HEK293 (cell line): Measurements from ENCODE around the gene GPX4.

ENCODE experiments used
- BCL6B ChIP-seq: fragments of 450-650 bp; formaldehyde crosslinking; IDR thresholded peaks from 2 replicates; pipeline ENCODE4 v1.5.1; 2017; ENCODE audit warnings: missing biosample characterization, missing genetic modification characterization
- GFI1B ChIP-seq: fragments of 450-650 bp; formaldehyde crosslinking; IDR thresholded peaks from 2 replicates; pipeline ENCODE4 v1.5.1; 2016; ENCODE audit warnings: missing biosample characterization, missing genetic modification characterization
- GLI2 ChIP-seq: fragments of 450-650 bp; formaldehyde crosslinking; IDR thresholded peaks from 2 replicates; pipeline ENCODE4; 2017; ENCODE audit warnings: missing biosample characterization, missing genetic modification characterization, low read depth, borderline replicate concordance
- HOXA7 ChIP-seq: sonication (generic); formaldehyde crosslinking; IDR thresholded peaks from 2 replicates; pipeline ENCODE4 v1.8.1; 2022; ENCODE audit warnings: missing genetic modification reagents, borderline replicate concordance
- KLF16 ChIP-seq: fragments of 450-650 bp; formaldehyde crosslinking; IDR thresholded peaks from 2 replicates; pipeline ENCODE4 v1.5.1; 2017; ENCODE audit warnings: missing biosample characterization, missing genetic modification characterization
- KLF9 ChIP-seq: fragments of 450-650 bp; formaldehyde crosslinking; IDR thresholded peaks from 2 replicates; pipeline ENCODE4 v1.5.1; 2016; ENCODE audit warnings: missing biosample characterization, missing genetic modification characterization, low read depth
- MEIS1 ChIP-seq: sonication (generic); formaldehyde crosslinking; IDR thresholded peaks from 2 replicates; pipeline ENCODE4 v1.8.1; 2022; ENCODE audit warnings: missing genetic modification reagents, mild to moderate bottlenecking, borderline replicate concordance
- OSR2 ChIP-seq: fragments of 450-650 bp; formaldehyde crosslinking; IDR thresholded peaks from 2 replicates; pipeline ENCODE4 v1.5.1; 2016; ENCODE audit warnings: missing biosample characterization, missing genetic modification characterization
- SP7 ChIP-seq: fragments of 450-650 bp; formaldehyde crosslinking; IDR thresholded peaks from 2 replicates; pipeline ENCODE4 v1.5.1; 2016; ENCODE audit warnings: missing biosample characterization, missing genetic modification characterization
- YY1 ChIP-seq: fragments of 450-650 bp; formaldehyde crosslinking; IDR thresholded peaks from 2 replicates; pipeline ENCODE4 v1.5.1; 2018; ENCODE audit warnings: missing biosample characterization, missing genetic modification characterization
- ZBTB17 ChIP-seq: fragments of 450-650 bp; formaldehyde crosslinking; IDR thresholded peaks from 2 replicates; pipeline ENCODE4 v1.5.1; 2016; ENCODE audit warnings: missing biosample characterization, missing genetic modification characterization
- ZBTB20 ChIP-seq: fragments of 450-650 bp; formaldehyde crosslinking; IDR thresholded peaks from 2 replicates; pipeline ENCODE4 v1.5.1; 2016; ENCODE audit warnings: missing biosample characterization, missing genetic modification characterization
- ZNF239 ChIP-seq: fragments of 450-650 bp; formaldehyde crosslinking; IDR thresholded peaks from 2 replicates; pipeline ENCODE4 v1.5.1; 2016; ENCODE audit warnings: missing biosample characterization, missing genetic modification characterization
- ZNF24 ChIP-seq: fragments of 450-650 bp; formaldehyde crosslinking; IDR thresholded peaks from 2 replicates; pipeline ENCODE4 v1.5.1; 2016; ENCODE audit warnings: missing biosample characterization, missing genetic modification characterization
- ZNF248 ChIP-seq: fragments of 450-650 bp; formaldehyde crosslinking; IDR thresholded peaks from 2 replicates; pipeline ENCODE4 v1.5.1; 2017; ENCODE audit warnings: missing biosample characterization, missing genetic modification characterization
- ZNF394 ChIP-seq: fragments of 450-650 bp; formaldehyde crosslinking; IDR thresholded peaks from 2 replicates; pipeline ENCODE4 v1.5.1; 2016; ENCODE audit warnings: missing biosample characterization, missing genetic modification characterization, mild to moderate bottlenecking, moderate library complexity, borderline replicate concordance
- ZNF426 ChIP-seq: fragments of 450-650 bp; formaldehyde crosslinking; IDR thresholded peaks from 2 replicates; pipeline ENCODE4 v1.5.1; 2017; ENCODE audit warnings: missing biosample characterization, missing genetic modification characterization, mild to moderate bottlenecking, inconsistent platforms, moderate library complexity
- ZNF560 ChIP-seq: fragments of 450-650 bp; formaldehyde crosslinking; IDR thresholded peaks from 2 replicates; pipeline ENCODE4 v1.5.1; 2017; ENCODE audit warnings: missing biosample characterization, missing genetic modification characterization, borderline replicate concordance
- ZNF610 ChIP-seq: fragments of 450-650 bp; formaldehyde crosslinking; IDR thresholded peaks from 2 replicates; pipeline ENCODE4 v1.5.1; 2016; ENCODE audit warnings: missing biosample characterization, missing genetic modification characterization, borderline replicate concordance
- ZNF624 ChIP-seq: fragments of 450-650 bp; formaldehyde crosslinking; IDR thresholded peaks from 2 replicates; pipeline ENCODE4 v1.5.1; 2017; ENCODE audit warnings: missing biosample characterization, missing genetic modification characterization
- ZNF658 ChIP-seq: fragments of 450-650 bp; formaldehyde crosslinking; IDR thresholded peaks from 2 replicates; pipeline ENCODE4; 2016; ENCODE audit warnings: missing biosample characterization, missing genetic modification characterization
- ZNF701 ChIP-seq: fragments of 450-650 bp; formaldehyde crosslinking; IDR thresholded peaks from 2 replicates; pipeline ENCODE4 v1.5.1; 2016; ENCODE audit warnings: missing biosample characterization, missing genetic modification characterization
- ZNF791 ChIP-seq: fragments of 450-650 bp; formaldehyde crosslinking; IDR thresholded peaks from 2 replicates; pipeline ENCODE4 v1.5.1; 2016; ENCODE audit warnings: missing biosample characterization, missing genetic modification characterization
- ZNF843 ChIP-seq: fragments of 450-650 bp; formaldehyde crosslinking; IDR thresholded peaks from 2 replicates; pipeline ENCODE4 v1.5.1; 2016; ENCODE audit warnings: missing biosample characterization, missing genetic modification characterization
- ZXDB ChIP-seq: fragments of 450-650 bp; formaldehyde crosslinking; IDR thresholded peaks from 2 replicates; pipeline ENCODE4 v1.5.1; 2016; ENCODE audit warnings: missing biosample characterization, missing genetic modification characterization
- TF ChIP-seq, protein P1 (sequence below): fragments of 450-650 bp; formaldehyde crosslinking; IDR thresholded peaks from 2 replicates; pipeline ENCODE4 v1.5.1; 2016; ENCODE audit warnings: missing biosample characterization, missing genetic modification characterization, borderline replicate concordance
- TF ChIP-seq, protein P2 (sequence below): fragments of 450-650 bp; formaldehyde crosslinking; IDR thresholded peaks from 2 replicates; pipeline ENCODE4 v1.5.1; 2017; ENCODE audit warnings: missing biosample characterization, mild to moderate bottlenecking, missing genetic modification characterization, moderate library complexity
- TF ChIP-seq, protein P3 (sequence below): fragments of 450-650 bp; formaldehyde crosslinking; IDR thresholded peaks from 2 replicates; pipeline ENCODE4 v1.5.1; 2016; ENCODE audit warnings: missing biosample characterization, missing genetic modification characterization
- TF ChIP-seq, protein P4 (sequence below): fragments of 450-650 bp; formaldehyde crosslinking; IDR thresholded peaks from 2 replicates; pipeline ENCODE4 v1.5.1; 2016; ENCODE audit warnings: missing biosample characterization, missing genetic modification characterization

Gene GPX4

GRCh38 chr19:1082165-1082927 lies 21.4 kb upstream of the GPX4 start (continued):
- TF ChIP-seq ZNF426 (tag by site-specific recombination) = no peak
- TF ChIP-seq, protein P1, sequence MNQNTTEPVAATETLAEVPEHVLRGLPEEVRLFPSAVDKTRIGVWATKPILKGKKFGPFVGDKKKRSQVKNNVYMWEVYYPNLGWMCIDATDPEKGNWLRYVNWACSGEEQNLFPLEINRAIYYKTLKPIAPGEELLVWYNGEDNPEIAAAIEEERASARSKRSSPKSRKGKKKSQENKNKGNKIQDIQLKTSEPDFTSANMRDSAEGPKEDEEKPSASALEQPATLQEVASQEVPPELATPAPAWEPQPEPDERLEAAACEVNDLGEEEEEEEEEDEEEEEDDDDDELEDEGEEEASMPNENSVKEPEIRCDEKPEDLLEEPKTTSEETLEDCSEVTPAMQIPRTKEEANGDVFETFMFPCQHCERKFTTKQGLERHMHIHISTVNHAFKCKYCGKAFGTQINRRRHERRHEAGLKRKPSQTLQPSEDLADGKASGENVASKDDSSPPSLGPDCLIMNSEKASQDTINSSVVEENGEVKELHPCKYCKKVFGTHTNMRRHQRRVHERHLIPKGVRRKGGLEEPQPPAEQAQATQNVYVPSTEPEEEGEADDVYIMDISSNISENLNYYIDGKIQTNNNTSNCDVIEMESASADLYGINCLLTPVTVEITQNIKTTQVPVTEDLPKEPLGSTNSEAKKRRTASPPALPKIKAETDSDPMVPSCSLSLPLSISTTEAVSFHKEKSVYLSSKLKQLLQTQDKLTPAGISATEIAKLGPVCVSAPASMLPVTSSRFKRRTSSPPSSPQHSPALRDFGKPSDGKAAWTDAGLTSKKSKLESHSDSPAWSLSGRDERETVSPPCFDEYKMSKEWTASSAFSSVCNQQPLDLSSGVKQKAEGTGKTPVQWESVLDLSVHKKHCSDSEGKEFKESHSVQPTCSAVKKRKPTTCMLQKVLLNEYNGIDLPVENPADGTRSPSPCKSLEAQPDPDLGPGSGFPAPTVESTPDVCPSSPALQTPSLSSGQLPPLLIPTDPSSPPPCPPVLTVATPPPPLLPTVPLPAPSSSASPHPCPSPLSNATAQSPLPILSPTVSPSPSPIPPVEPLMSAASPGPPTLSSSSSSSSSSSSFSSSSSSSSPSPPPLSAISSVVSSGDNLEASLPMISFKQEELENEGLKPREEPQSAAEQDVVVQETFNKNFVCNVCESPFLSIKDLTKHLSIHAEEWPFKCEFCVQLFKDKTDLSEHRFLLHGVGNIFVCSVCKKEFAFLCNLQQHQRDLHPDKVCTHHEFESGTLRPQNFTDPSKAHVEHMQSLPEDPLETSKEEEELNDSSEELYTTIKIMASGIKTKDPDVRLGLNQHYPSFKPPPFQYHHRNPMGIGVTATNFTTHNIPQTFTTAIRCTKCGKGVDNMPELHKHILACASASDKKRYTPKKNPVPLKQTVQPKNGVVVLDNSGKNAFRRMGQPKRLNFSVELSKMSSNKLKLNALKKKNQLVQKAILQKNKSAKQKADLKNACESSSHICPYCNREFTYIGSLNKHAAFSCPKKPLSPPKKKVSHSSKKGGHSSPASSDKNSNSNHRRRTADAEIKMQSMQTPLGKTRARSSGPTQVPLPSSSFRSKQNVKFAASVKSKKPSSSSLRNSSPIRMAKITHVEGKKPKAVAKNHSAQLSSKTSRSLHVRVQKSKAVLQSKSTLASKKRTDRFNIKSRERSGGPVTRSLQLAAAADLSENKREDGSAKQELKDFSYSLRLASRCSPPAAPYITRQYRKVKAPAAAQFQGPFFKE (tag by site-specific recombination) = no peak
- TF ChIP-seq YY1 (tag by site-specific recombination) = no peak
- no peak for TF ChIP-seq ZBTB20 (tag by site-specific recombination)
- TF ChIP-seq, protein P2, sequence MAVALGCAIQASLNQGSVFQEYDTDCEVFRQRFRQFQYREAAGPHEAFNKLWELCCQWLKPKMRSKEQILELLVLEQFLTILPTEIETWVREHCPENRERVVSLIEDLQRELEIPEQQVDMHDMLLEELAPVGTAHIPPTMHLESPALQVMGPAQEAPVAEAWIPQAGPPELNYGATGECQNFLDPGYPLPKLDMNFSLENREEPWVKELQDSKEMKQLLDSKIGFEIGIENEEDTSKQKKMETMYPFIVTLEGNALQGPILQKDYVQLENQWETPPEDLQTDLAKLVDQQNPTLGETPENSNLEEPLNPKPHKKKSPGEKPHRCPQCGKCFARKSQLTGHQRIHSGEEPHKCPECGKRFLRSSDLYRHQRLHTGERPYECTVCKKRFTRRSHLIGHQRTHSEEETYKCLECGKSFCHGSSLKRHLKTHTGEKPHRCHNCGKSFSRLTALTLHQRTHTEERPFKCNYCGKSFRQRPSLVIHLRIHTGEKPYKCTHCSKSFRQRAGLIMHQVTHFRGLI (tag by site-specific recombination) = no peak
- no peak for TF ChIP-seq ZNF560 (tag by site-specific recombination)
- TF ChIP-seq ZXDB (tag by site-specific recombination) = no peak
- no peak for TF ChIP-seq ZNF248 (tag by site-specific recombination)
- no peak for TF ChIP-seq BCL6B (tag by site-specific recombination)
- TF ChIP-seq ZNF791 (tag by site-specific recombination) = no peak
- TF ChIP-seq KLF16 (tag by site-specific recombination) = peak; percentile 86
- TF ChIP-seq ZNF624 (tag by site-specific recombination) = no peak
- TF ChIP-seq ZNF658 (tag by site-specific recombination) = no peak
- TF ChIP-seq MEIS1 (CRISPR knock-in tag) = no peak
- TF ChIP-seq HOXA7 (CRISPR knock-in tag) = no peak
- no peak for TF ChIP-seq ZNF701 (tag by site-specific recombination)
- TF ChIP-seq KLF9 (tag by site-specific recombination) = peak; percentile 99
- no peak for TF ChIP-seq ZNF239 (tag by site-specific recombination)
- TF ChIP-seq OSR2 (tag by site-specific recombination) = no peak
- TF ChIP-seq ZNF394 (tag by site-specific recombination) = no peak
- peak; percentile 50; the same call in 1 of the 2 replicates for TF ChIP-seq SP7 (tag by site-specific recombination)
- TF ChIP-seq ZBTB17 = no peak
- TF ChIP-seq GFI1B (tag by site-specific recombination) = no peak
- TF ChIP-seq, protein P3, sequence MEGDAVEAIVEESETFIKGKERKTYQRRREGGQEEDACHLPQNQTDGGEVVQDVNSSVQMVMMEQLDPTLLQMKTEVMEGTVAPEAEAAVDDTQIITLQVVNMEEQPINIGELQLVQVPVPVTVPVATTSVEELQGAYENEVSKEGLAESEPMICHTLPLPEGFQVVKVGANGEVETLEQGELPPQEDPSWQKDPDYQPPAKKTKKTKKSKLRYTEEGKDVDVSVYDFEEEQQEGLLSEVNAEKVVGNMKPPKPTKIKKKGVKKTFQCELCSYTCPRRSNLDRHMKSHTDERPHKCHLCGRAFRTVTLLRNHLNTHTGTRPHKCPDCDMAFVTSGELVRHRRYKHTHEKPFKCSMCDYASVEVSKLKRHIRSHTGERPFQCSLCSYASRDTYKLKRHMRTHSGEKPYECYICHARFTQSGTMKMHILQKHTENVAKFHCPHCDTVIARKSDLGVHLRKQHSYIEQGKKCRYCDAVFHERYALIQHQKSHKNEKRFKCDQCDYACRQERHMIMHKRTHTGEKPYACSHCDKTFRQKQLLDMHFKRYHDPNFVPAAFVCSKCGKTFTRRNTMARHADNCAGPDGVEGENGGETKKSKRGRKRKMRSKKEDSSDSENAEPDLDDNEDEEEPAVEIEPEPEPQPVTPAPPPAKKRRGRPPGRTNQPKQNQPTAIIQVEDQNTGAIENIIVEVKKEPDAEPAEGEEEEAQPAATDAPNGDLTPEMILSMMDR = no peak
- no peak for TF ChIP-seq ZNF24 (tag by site-specific recombination)
- no peak for TF ChIP-seq ZNF843 (tag by site-specific recombination)
- TF ChIP-seq ZNF610 (tag by site-specific recombination) = no peak
- TF ChIP-seq GLI2 (tag by site-specific recombination) = no peak
- TF ChIP-seq, protein P4, sequence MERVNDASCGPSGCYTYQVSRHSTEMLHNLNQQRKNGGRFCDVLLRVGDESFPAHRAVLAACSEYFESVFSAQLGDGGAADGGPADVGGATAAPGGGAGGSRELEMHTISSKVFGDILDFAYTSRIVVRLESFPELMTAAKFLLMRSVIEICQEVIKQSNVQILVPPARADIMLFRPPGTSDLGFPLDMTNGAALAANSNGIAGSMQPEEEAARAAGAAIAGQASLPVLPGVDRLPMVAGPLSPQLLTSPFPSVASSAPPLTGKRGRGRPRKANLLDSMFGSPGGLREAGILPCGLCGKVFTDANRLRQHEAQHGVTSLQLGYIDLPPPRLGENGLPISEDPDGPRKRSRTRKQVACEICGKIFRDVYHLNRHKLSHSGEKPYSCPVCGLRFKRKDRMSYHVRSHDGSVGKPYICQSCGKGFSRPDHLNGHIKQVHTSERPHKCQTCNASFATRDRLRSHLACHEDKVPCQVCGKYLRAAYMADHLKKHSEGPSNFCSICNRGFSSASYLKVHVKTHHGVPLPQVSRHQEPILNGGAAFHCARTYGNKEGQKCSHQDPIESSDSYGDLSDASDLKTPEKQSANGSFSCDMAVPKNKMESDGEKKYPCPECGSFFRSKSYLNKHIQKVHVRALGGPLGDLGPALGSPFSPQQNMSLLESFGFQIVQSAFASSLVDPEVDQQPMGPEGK (tag by site-specific recombination) = peak; percentile 84
